ENCODE results near the gene PPFIBP1.
"Not testable (repeated sequence)": the region's sequence is repeated elsewhere in the genome, so short reads cannot be mapped to it uniquely, and the experiment has no call there.

The PPFIBP1 gene

DNA sequence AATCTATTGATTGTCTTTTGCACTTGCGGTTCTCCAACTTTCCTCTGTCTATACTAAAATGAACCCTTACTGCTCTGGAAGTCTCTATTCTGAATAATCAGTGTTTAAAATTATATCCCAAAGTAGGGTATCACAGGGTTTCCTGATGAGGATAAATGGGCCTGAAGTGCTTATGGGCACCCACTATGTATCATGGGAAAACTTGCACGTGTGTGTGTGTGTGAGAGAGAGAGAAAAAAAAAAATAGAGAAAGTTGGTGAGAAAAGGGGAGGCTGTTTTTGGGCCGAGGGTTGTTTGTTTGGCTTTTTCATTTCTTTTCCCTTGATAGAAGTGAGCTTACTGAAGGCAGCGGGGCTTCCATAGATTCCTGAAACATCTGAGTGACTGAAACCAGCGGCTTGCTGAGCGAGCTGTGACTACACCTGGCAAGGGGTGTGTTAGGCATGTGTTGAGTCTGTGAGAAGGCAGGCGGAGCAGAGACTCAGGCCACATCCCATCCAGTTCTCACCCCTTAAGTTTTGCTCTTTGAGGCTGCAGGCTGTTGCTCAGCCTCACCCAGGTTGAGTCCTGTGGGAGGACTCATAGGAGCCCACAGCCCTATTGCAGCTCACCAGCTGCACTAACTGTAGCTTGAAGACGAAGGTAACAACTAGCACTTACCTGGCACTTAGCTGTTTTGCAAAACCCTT, 17.2 kb downstream of the PPFIBP1 start:
- no peak for DNase-seq

DNA sequence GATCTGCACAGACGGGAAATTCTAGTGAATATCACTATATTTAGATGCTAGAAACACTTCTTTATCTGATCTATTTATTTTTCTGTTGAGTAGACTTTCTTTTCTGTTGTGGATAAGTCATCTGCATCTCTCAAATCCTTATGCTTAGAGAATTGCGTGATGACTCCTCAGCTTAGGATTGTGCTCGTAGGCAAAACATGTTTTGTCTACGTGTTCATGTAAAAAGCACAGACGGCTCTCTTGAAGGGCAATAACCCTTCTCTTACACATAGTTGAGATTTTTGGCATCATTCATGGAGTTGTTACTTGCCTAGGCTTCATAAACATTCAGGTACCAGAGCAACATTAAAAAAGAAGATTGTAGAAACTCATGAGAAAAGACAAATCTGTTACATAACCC, 18.6 kb downstream of the PPFIBP1 start:
- DNase-seq = no peak

DNA sequence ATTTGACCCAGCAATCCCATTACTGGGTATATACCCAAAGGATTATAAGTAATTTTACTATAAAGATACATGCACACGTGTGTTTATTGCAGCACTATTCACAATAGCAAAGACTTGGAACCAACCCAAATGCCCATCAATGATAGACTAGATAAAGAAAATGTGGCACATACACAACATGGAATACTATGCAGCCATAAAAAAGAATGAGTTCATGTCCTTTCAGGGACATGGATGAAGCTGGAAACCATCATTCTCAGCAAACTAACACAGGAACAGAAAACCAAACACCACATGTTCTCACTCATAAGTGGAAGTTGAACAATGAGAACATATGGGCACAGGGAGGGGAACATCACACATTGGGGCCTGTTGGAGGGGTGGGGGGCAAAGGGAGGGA, 20.9 kb downstream of the PPFIBP1 start:
- not testable (repeated sequence) for DNase-seq

DNA sequence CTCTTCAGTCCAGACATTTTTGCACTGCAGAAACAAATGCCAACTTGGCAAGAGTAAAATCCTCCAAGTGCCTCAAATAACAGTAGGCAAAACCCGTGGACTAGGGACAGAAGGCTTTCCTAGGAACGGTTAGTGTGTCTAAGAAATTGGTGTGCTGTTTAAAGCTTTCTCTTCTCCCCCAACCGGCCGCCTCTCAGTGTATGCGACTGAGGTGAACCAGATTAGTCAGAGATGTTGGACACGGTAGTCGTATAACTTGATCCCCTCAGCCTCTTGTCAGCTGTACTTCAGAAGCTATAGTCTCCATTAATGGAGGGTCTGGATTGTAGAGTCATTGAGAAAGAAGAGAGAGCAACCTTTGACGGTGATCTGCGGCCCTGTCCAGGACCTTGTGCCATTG, 21.7 kb downstream of the PPFIBP1 start:
- no peak for DNase-seq

DNA sequence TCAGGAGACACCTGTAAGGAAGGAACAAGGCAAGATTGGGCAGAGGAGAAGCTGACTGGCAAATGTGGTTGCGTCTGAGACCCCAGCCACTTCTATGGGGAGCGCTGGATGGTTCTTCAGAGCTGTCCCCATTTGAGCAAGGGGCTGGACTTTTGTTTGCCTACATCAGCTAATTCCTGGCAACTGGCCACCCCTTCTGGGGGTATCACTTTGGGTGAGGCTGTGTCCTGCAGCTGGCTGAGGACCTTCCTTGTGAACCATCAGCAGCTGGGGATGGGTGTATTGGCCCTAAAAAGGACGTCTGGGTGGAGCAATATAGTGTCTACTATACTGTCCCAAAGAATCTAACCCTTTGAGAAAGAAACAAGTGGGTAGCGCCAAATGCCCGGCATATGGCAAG, 23.6 kb downstream of the PPFIBP1 start:
- no peak for DNase-seq

DNA sequence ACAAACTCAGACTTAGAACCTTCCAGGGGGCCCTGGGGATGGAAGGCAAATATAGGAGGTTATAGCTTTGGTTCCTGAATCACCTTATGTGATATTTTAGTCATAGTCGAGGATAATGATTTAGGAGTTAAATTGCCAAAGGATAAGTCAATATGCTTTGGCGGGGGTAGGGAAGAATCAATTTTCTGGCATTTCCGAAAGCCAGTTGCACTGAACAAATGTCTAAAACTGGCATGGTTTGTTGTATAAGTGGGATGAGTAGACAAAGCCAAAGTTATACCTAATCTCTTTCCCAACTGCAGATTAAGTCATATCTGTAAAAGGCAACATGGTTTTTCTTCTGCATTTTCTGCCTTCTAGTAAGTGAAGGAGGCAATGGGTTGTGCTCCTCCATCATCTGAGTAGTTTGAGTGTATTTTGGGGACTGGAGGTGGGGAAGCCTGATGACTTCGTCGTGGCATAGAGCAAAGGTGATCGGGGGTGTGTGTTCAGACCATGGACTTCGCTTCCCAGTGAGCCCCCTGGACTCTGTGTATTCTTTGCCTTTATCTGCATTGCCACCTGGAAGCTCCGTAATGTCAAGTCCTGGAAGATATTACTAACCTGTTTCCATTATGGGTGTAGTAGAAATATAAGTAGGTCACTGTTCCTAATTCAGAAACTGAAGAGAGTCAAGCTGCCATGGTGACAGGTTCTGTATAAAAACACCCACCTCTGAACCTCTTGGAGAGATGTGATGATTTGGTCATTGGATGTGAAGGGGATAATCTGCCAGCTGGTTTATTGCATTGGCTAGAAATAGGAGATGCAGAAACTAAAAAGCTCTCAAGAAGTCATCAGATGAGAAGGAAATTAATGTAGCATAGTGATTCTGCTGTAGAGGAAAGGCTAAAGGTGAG, 24.5 kb downstream of the PPFIBP1 start:
- DNase-seq = no peak

DNA sequence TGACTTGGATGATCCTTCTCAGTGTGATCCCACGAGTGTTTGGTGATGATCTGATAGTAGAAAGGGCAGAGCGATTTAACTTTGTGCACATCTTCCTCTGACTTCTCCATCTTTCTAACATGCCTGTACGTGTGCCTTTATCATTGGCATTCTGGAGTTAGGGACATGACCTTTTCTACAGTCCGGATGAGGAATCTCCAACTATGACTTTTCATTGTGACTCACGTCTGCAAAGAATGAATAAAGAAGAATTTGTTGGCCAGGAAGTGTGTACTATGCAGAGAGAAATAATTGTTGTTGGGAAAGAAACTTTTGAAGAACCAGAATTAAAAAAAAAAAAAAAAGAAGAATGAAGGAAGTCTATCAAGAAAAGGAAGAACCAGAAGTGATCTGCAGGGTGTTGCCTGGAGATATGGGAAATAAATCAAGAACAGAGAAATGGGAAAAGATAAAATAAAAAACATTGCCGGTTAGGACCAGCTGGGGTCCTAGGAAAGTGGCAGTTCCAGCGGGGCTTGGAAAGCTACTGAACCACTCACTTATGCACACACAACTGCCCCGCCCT, 25.3 kb downstream of the PPFIBP1 start:
- DNase-seq = no peak

DNA sequence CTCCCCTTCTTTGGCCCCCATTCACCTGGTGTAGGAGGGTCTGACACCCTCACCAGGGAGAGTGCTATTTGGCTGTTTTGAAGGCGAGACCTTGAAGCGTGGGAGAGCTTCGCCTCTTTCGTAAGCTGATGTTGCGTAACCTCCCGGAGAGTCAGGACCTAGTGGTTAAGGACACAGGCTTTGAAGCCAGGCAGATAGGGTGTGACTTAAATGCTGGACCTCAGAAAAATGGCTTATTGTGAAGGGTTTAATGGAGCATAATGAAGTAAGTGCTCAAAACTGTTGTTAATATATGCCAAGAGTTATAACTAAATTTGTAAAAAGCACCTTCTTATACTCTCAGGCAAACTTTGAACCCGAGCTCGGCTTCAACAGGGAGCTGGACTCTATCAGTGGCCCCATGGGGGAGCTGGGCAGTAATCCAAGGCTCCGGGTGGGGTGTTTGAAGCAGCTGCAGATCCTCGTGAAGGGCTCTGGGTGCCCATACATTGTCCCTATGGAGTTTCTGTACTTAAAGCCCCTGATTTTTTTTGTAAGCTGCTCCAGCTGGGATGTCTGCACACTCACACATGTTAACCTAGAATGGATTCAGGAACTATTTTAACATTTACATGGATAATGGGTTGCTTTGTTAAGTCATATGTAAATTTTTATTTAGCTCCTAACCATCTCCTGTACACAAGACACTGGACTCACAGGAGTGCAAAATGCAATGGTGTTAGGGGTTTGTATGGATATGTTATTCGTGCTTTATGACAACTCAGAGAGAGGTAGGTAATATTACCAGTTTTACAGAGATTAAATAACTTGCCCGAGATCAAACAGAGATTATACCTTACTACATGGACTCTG, 26.0 kb downstream of the PPFIBP1 start:
- peak in 19 of 51 donors; percentile 4 to 50 (median 23) for DNase-seq

DNA sequence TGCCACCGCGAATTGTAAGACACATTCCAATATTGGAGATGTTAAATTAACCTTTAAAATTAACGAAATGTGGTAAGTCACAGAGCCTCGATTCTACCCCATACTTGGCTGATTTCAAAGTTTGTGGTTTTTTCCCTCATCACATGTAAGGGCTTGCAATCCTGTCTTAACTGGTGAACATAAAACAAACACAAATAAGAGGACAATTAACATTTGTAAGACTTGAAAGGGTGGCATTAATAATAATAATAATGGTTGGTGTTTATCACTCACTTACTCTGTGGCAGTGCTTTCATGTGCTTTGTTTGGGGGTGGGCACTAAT, 26.6 kb downstream of the PPFIBP1 start:
- no peak for DNase-seq

DNA sequence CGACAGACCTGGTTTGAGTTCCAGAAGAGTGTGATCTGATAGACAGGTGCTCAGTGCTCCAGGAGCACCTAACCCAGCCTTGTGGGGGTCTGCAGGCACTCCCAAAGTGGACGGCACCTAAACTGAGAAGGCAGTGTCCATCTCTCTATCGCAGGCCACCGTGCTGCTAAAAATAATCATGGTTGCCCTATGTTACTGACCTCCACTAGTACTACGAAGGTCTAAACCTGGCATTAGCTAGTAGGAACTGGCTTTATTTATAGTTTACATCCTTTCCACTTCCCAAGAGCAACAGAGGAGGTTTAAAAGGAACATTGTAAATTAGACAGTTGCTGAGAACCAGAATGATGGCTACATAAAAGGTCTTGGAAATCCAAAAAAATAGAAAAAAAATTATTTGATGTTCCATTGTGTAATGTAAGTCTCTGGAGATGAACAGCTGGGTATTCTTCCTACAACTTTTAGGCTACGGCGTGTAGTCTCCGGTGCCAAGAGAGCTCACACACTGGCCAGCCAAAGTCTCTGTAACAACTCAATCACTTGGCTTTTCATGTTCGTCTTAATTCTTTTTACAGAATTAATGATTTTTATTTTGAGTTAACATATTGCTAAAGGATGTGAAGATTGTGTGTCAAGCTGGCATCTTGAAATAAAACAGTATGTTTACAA, 27.3 kb downstream of the PPFIBP1 start:
- DNase-seq = peak in 2 of 51 donors; percentile 8 to 35

DNA sequence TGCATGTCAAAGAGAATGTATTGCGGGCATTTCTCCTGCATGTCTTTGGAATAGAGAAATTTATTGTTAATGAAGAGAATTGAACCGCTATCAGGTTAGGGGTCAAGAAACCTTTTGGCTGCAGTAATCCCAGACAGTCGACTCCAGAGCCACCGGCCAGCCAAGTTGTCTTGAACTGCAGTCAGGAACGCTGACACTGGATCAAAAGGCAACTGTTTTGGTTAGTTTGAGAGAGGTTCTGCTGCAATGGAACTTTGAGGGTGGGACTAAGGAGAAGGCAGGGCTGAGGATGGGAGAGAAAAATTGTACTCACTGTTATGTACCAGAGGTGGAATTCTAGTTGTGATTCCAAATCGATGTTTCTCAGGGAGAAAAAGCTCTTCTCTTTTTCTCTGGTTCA, 28.2 kb downstream of the PPFIBP1 start:
- DNase-seq = peak in 4 of 51 donors; percentile 12 to 64 (median 30)

DNA sequence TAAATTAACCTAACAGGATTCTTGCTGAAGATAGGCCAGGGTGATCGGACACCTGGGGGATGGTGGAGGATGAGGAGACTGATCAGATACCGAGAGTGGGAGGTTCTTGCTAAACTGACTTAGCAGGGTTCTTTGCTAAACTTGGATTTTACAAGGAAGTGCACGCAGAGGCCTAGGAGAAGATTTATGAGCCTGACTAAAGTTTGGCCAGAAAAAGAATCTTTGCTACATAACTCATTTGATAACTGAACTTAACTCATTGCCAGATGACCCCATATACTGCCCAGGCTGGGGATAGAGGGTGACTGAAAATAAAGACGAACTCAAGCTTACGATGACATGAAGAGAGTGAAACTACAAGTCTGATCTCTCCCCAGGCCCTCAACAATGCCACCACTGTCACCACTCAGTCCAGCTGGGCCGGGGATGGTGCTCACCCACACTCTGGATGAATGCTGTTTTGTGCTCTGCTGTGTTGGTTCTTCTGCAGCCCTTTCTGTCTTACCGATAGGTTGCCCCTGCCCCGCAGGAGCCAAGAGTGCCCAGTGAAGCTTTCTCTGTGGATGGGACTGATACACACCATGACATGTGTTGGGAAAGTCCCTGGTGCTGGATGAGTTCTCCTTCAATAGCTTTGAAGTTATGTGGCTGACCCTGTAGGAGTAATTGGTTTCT, 29.0 kb downstream of the PPFIBP1 start:
- peak in 43 of 51 donors; percentile 13 to 89 (median 68) for DNase-seq

DNA sequence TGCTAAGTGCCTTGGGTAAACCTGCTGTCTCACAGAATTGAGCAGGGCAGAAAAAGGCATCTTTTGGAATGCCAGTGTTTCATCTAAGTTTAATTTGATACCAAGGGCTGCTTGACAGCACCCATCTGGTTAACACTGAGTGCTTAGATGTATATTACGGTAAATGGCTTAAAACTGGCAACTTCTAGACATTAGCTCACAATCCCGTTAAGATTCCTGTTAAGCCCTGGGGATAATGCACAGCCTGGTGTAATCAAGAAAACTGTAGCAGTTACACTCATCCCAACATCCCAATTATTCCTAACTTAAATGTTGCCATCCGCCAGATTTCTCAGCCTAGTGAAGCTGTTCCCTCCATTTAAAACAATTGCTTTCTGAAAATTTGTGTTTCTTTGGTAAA, 29.9 kb downstream of the PPFIBP1 start:
- DNase-seq = peak in 2 of 51 donors; percentile 40 to 74

DNA sequence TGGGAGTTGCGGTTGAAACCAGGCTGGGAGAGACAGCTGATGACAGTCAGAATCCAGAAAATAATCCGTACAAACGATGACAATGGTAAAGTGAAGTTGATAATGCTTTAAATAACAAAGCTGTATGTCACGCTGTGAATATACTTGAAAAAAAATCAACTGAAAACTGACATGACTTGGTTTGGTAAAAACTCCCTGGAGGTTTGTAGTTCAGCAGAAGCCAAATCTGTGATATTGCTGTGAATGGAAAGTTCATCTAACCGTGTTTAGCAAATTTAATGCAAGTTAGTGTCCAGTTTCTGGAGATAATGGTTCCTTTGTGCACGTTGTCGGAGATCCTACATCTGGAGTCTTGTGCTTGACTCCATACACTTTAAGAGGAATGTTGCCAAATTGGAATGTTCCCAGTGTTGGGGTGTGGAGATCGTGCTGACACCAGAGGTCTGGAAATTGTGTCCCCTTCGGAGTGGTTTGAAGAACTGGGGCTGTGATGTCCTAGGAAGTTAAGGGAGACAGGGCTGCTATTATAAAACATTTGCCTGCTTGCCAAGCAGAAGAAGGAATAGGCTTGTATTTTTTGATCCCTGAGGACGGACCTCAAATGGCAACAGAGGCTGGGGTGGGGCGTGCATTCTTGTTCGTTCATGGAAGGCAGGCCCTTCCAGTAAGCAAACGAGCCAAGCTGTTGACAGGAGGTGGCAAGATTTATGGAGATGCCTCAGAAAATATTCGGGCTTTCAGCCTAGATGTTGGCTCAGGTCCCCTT, 30.6 kb downstream of the PPFIBP1 start:
- DNase-seq = peak in 30 of 51 donors; percentile 8 to 92 (median 40)

DNA sequence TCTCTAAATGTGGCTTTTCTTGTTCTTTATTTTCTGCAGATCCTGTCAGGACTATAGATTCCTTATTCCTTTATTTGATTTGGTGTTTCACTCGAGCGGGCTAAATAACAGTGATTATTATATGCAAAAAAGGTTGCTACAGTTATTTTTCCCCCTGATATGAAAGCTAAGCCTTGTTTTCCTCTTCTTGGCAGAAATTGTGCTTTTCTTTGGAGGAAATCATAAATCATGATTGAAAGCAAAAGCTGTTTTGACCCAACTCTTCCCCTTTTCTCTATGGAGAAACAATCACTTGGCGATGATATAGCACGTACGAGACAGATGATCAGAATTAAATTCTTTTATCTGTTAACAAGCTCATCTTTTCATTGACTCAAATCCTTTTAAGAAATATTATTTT, 31.4 kb downstream of the PPFIBP1 start:
- no peak for DNase-seq

DNA sequence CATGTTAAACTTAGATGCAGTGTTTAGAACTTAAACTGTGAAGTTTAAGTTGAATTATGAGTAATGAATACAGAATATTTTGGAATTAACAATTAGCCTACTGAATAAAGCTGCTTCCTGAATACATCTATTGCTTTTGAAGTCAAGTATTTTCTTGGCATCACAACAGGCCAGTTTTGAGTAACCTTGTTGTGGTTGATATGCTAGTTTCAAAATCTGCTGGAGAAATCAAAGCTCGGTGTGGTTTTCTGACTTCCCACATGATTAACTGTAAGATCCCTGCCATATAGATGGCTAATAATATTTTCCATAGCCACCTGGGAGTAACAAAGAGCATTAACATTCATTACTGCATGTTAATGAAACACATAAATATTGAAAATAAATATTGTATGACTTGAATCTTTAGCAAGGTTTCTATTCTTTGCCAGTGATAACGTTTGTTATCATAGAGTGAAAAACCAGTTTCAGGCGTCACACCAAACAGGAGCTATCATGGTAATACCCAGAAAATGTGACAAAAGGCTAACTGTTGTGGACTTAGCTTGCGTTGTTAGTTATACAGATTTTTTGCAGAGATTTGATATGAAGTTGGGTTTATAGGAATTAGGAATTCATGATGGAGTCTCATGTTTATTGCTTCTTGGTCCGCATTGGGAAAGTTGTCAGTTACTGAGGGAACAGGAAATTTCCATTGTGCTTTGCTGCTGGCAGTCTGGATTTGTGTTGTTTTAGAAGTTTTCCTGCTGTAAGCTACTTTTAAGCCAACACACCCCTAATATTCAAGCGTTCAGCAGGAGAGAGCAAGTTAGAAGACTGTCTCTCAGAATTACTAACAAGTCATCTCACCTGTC, 32.1 kb downstream of the PPFIBP1 start:
- DNase-seq = peak in 1 of 51 donors; percentile 37

DNA sequence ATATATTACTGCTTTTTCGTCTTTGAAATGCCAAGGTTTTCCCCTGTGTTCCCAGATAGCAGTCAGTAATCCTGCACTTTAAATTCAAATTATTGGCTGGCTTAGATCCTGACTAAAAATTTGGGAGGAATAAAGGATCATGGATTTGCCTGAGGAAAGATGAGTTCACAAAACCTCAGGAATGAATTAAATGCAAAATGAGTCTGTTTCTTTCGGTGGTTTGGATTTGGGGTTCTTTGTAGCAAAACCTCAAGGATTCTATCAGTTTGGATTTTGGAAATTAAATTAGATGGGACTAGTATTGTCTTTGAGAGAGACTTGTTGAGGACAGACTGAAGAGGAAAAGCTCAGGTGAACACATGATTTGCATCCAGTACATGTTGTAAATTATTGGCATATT, 36.1 kb downstream of the PPFIBP1 start:
- no peak for DNase-seq

DNA sequence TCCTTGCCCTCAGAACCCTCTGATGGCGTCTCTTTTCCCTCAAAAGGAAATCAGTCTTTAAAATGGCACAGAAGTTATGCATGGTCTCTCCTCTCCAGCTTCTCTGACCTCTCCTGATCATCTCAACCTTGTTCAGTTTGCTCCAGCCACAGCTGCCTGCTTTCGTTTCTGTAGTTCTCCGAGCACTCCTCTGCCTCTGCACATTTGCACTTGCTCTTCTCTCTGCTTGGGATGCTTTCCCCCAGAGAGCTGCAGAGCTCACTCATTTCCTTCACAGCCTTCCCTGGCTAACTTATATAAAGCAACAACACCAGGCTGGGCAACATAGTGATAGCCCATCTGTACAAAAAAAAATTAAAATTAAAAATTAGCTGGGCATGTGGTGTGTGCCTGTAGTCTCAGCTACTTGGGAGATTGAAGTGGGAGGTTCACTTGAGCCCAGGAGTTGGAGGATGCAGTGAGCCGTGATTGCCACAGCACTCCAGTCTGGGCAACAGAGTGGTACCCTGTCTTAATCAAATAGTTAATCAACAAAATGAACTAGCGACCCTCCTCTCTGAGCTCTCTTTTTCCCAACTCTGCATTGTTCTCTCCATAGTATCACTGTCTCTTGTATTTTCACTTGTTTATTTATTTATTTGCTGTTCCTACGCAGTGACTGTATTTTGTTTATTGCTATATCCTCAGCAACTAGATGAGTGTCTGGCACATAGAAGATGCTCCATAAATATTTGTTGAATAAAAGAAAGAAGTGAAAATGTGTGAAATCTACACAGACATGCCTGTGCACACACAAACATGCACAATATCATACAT, 37.7 kb downstream of the PPFIBP1 start:
- peak in 2 of 51 donors; percentile 34 to 51 for DNase-seq

Measured in hypothalamus (tissue), 51 donors.